GM12865 (cell line): ENCODE results near the gene SEC16A.
A peak's percentile ranks its signal among the peaks of the same experiment; 100 is the strongest.

Experiments used
- DNase-seq: peaks from one replicate; pipeline ENCODE4 v3.0.0; 2010; ENCODE audit warnings: low read depth
- H3K4me3 ChIP-seq: 2 replicates; pipeline ENCODE4 v1.5.1; 2011; ENCODE audit warnings: mild to moderate bottlenecking, low read depth, low read length, control low read depth
- CTCF ChIP-seq: IDR thresholded peaks from 2 replicates; pipeline ENCODE4 v1.5.1; 2011; ENCODE audit warnings: low read length, control low read depth, low read depth, inconsistent platforms; ENCODE audit not compliant: insufficient read depth; ENCODE audit errors: missing control alignments

Gene SEC16A

DNA sequence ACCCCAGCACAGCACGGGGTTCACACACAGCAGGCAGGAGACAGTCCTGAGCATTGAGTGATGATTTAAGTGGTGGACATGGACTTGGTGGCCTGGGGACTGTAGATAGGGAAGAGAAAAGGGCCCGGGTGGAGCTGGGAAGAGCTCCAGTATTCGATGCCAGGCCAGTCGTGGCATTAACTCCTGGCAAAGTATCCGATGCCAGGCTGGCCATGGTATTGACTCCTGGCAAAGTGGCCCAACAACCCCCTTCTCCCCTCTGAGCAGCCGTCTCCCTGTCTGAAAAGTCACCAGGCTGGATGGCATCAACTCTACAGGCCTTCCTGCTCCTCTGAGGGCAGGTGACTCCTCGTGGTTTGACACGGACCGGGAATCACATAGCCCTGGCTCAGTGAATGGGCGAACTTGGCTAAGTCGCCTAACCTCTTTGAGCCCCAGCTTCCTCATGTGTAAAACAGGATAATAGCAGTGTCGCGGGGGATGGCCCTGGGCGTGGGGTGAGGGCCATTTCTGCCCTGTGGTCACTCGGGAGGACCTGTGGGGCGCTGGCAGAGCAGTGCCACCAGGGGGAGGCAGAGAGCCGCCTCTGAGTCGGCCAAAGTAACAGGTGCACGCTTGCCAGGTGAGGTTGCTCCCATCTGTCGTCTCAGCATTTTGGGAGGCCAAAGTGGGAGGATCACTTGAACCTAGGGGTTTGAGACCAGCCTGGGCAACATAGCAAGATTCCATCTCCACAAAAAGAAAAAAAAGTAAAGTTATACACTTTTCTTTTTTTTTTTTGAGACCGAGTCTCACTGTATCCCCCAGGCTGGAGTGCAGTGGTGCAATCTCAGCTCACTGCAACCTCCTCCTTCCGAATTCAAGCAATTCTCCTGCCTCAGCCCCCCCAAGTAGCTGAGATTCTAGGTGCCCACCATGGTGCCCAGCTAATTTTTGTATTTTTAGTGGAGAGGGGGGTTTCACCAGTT is 5.7 kb upstream of the SEC16A start:
- peak; percentile 72 for DNase-seq
- TF ChIP-seq CTCF, result peak; percentile 96
- no peak overlapping the region for H3K4me3 ChIP-seq

- no peak for DNase-seq
- TF ChIP-seq CTCF, result no peak
- no peak overlapping the region for H3K4me3 ChIP-seq
These were observed 4.8 kb upstream of the SEC16A start for GRCh38 chr9:136487672-136488071.

GRCh38 chr9:136486823-136487620 is 4.2 kb upstream of the SEC16A start:
- no peak overlapping the region for H3K4me3 ChIP-seq
- TF ChIP-seq CTCF, result no peak
- no peak for DNase-seq

- no peak overlapping the region for H3K4me3 ChIP-seq
- TF ChIP-seq CTCF, result no peak
- no peak for DNase-seq
These were observed 3.3 kb upstream of the SEC16A start for GRCh38 chr9:136486131-136486530.

- peak; percentile 90 for TF ChIP-seq CTCF
- peak; percentile 83 for DNase-seq
- no peak overlapping the region for H3K4me3 ChIP-seq
These were observed 2.5 kb upstream of the SEC16A start for GRCh38 chr9:136485049-136486045.
